NCI-H2196 treated with DMSO at 0.1 percent for 48 hours (cell line): ENCODE data around the gene CFAP157.

Experiments used
- DNase-seq: peaks from one replicate; lab custom pipeline; 2025; ENCODE audit not compliant: unreplicated experiment; lab: John Stamatoyannopoulos, UW

CFAP157 gene

GRCh38 chr9:127758843-127759242, 52.1 kb downstream of the CFAP157 start:
- no peak for DNase-seq

- DNase-seq, result no peak
Observed at GRCh38 chr9:127761061-127761460, 54.3 kb downstream of the CFAP157 start.

- no peak for DNase-seq
Observed at GRCh38 chr9:127761491-127761956, 54.7 kb downstream of the CFAP157 start.

- no peak for DNase-seq
Observed at GRCh38 chr9:127762111-127762676, 55.4 kb downstream of the CFAP157 start.

- no peak for DNase-seq
Observed at GRCh38 chr9:127763918-127764384, 57.2 kb downstream of the CFAP157 start.

- DNase-seq, result no peak
Observed at GRCh38 chr9:127765418-127765817, 58.6 kb downstream of the CFAP157 start.
